Measurements from ENCODE around the gene PCDH7. TPM values are rescaled to one million over a fixed set of nuclear protein-coding genes. Genes with fewer than 3 reads are reported as not detected.
A peak's percentile ranks its signal among the peaks of the same experiment; 100 is the strongest.

The PCDH7 gene, protein sequence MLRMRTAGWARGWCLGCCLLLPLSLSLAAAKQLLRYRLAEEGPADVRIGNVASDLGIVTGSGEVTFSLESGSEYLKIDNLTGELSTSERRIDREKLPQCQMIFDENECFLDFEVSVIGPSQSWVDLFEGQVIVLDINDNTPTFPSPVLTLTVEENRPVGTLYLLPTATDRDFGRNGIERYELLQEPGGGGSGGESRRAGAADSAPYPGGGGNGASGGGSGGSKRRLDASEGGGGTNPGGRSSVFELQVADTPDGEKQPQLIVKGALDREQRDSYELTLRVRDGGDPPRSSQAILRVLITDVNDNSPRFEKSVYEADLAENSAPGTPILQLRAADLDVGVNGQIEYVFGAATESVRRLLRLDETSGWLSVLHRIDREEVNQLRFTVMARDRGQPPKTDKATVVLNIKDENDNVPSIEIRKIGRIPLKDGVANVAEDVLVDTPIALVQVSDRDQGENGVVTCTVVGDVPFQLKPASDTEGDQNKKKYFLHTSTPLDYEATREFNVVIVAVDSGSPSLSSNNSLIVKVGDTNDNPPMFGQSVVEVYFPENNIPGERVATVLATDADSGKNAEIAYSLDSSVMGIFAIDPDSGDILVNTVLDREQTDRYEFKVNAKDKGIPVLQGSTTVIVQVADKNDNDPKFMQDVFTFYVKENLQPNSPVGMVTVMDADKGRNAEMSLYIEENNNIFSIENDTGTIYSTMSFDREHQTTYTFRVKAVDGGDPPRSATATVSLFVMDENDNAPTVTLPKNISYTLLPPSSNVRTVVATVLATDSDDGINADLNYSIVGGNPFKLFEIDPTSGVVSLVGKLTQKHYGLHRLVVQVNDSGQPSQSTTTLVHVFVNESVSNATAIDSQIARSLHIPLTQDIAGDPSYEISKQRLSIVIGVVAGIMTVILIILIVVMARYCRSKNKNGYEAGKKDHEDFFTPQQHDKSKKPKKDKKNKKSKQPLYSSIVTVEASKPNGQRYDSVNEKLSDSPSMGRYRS (N-terminal part only)
- 65.9 TPM for total RNA-seq (2021; ENCODE audit: unreplicated experiment)
- polyA plus RNA-seq (2012) = 29.5 and 35.8 TPM in 2 replicates
- Bru-seq, nascent RNA = percentile 43 among the genes with signal in this experiment
- percentile 38 among the genes with signal in this experiment for BruChase-seq, experiment 1, labeled RNA remaining after a 6-hour chase
- percentile 52 among the genes with signal in this experiment for BruChase-seq, experiment 2, labeled RNA remaining after a 2-hour chase
- long read RNA-seq, partial matches to known transcripts = 38 of 71 reads
- long read RNA-seq, other reads (novel, unspliced or antisense) = 33 of 71 reads

DNA sequence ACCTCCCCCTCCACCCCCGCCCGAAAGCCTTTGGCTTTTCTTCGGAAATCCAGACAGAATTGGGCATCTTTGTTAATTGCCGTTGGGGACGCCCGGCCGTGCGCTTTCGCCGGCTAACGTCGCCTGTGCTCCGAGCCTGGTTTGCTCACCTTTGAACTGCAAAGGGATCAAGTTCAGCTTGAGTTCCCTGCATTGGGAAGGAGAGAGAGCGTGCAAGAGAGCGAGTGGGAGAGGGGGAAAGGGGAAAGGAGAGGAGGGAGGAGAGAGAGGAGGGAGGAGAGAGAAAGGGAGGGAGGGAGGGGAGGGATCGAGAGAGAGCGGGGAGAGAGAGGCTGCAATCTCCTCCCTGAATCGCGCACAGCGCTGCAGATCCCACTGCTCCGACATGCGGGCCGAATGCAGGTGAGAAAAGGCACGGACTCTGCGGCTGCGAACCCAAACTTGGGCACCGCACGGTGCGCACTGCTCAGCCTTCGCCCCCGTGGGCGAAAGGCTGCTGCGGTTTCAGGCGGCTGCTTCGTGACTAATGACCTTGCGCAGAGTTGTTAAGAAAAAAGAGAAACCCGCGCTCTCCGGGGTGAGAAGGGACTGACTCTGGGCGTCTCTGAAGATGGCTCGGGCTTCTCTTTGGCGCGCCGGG lies at the start of gene PCDH7:
Gene PCDH7, plus strand, starts transcription at position 349 of the 640 bp plus-strand sequence. CDS start 1,054 bp downstream, outside the sequence.
- ATAC-seq (no peak), DNase-seq (ENCODE audit: low read depth, low spot score) (no peak)
- TF ChIP-seq TCF7L2 (IDR thresholded peaks at IDR 0.05; ENCODE audit: borderline replicate concordance, extremely low read depth, insufficient read depth, insufficient read length) (no peak), EZH2phosphoT487 (IDR thresholded peaks at IDR 0.05; ENCODE audit: borderline replicate concordance) (no peak), FOSL1 (IDR thresholded peaks at IDR 0.05; ENCODE audit: low read depth) (no peak), POLR2A (IDR thresholded peaks at IDR 0.05; ENCODE audit: borderline replicate concordance, extremely low read depth, insufficient read depth, insufficient read length) (no peak), ELF1 (IDR thresholded peaks at IDR 0.05; ENCODE audit: borderline replicate concordance, low read depth) (no peak), CEBPB (IDR thresholded peaks at IDR 0.05; ENCODE audit: low read depth) (no peak), SIN3A (IDR thresholded peaks at IDR 0.05; ENCODE audit: low read depth) (no peak), SP1 (IDR thresholded peaks at IDR 0.05; ENCODE audit: low read depth) (no peak), CBX3 (IDR thresholded peaks at IDR 0.05; ENCODE audit: low read depth) (no peak), POLR2AphosphoS5 (IDR thresholded peaks at IDR 0.05; ENCODE audit: low read depth, low read length) (no peak), EGR1 (IDR thresholded peaks at IDR 0.05; ENCODE audit: low read depth) (no peak), JUND (IDR thresholded peaks at IDR 0.05) (no peak), EZH2 (IDR thresholded peaks at IDR 0.05) (no peak), RAD21 (IDR thresholded peaks at IDR 0.05; ENCODE audit: low read depth) (no peak), YY1 (IDR thresholded peaks at IDR 0.05; ENCODE audit: extremely low read depth, insufficient replicate concordance, low read depth, low read length) (no peak)
- TF ChIP-seq, protein P1, sequence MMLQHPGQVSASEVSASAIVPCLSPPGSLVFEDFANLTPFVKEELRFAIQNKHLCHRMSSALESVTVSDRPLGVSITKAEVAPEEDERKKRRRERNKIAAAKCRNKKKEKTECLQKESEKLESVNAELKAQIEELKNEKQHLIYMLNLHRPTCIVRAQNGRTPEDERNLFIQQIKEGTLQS (IDR thresholded peaks at IDR 0.05) = no peak
- TF ChIP-seq, protein P2, sequence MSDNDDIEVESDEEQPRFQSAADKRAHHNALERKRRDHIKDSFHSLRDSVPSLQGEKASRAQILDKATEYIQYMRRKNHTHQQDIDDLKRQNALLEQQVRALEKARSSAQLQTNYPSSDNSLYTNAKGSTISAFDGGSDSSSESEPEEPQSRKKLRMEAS (IDR thresholded peaks at IDR 0.05) = no peak
- TF ChIP-seq, protein P3, sequence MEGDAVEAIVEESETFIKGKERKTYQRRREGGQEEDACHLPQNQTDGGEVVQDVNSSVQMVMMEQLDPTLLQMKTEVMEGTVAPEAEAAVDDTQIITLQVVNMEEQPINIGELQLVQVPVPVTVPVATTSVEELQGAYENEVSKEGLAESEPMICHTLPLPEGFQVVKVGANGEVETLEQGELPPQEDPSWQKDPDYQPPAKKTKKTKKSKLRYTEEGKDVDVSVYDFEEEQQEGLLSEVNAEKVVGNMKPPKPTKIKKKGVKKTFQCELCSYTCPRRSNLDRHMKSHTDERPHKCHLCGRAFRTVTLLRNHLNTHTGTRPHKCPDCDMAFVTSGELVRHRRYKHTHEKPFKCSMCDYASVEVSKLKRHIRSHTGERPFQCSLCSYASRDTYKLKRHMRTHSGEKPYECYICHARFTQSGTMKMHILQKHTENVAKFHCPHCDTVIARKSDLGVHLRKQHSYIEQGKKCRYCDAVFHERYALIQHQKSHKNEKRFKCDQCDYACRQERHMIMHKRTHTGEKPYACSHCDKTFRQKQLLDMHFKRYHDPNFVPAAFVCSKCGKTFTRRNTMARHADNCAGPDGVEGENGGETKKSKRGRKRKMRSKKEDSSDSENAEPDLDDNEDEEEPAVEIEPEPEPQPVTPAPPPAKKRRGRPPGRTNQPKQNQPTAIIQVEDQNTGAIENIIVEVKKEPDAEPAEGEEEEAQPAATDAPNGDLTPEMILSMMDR (IDR thresholded peaks at IDR 0.05 in 2 of 3, conservative IDR thresholded peaks at IDR 0.05 in 1 of 3; ENCODE audit: borderline replicate concordance in 1 of 3, insufficient read depth in 1 of 3, low read depth in 2 of 3, low read length in 2 of 3) = no peak
- Histone ChIP-seq H3K27ac (ENCODE audit: low read depth, low read length) (peak within 1 kb of the TSS; percentile 86), H3K9me3 (ENCODE audit: control insufficient read depth in 1 of 2, insufficient read depth in 1 of 2, low read depth in 1 of 2, low read length in 2 of 2) (peaks cover 10 to 36% of the 10 kb centered on the region in 2 experiments; a peak in 2 of 4 replicates), H3K4me3 (replicated peaks in 1 of 2; ENCODE audit: low read depth in 1 of 2, low read length in 2 of 2) (no peak within 1 kb of the TSS), H3K9ac (ENCODE audit: low read length) (no peak within 1 kb of the TSS), H4K20me1 (ENCODE audit: insufficient read depth) (no peaks in the 10 kb centered on the region), H3K27me3 (ENCODE audit: insufficient read depth, low read length) (no peaks in the 10 kb centered on the region), H3K36me3 (ENCODE audit: control insufficient read depth in 1 of 2, insufficient read depth in 2 of 2, low read length in 2 of 2) (no peaks in the 10 kb centered on the region), H3K4me2 (ENCODE audit: low read length) (no peak within 1 kb of the TSS), H3K79me2 (ENCODE audit: insufficient read depth, low read length) (peaks cover 15% of the 10 kb centered on the region; the same call in 1 of the 2 replicates), H3K9me2 (ENCODE audit: insufficient read depth) (no peaks in the 10 kb centered on the region), H3K4me1 (ENCODE audit: control insufficient read depth in 1 of 2, insufficient read depth in 2 of 2, low read length in 2 of 2) (peaks cover 23 to 24% of the 10 kb centered on the region in 2 experiments), H2AFZ (ENCODE audit: low read depth, low read length, poor library complexity, severe bottlenecking) (no peak within 1 kb of the TSS)
- RAD21 ChIA-PET (ENCODE audit: low non-redundant PET in 1 of 2, low total read pairs in 2 of 2, uncharacterized antibody in 2 of 2, unreplicated experiment in 2 of 2) = no interaction called here
- POLR2A ChIA-PET = no interaction called here
- CTCF ChIA-PET = no interaction called here
- no TSS peak for BruUV-seq (replicated peaks)
- intact Hi-C loops (cut with micrococcal nuclease) = no loop called here

Measured in HCT116 (cell line).